Astrocyte of the spinal cord (primary cell): ENCODE data around the gene IRX6.

Experiments used
- DNase-seq: peaks from one replicate; pipeline ENCODE4 v3.0.0; 2011; ENCODE audit warnings: low read depth, low spot score
- H3K4me3 ChIP-seq: 2 replicates; pipeline ENCODE4 v1.5.1; 2011; ENCODE audit warnings: low read depth, mild to moderate bottlenecking, low read length, moderate library complexity
- CTCF ChIP-seq: IDR thresholded peaks from 2 replicates; pipeline ENCODE4 v1.5.1; 2012; ENCODE audit warnings: low read depth, mild to moderate bottlenecking, low read length, inconsistent platforms
- in situ Hi-C: cut with HindIII; loops from 2 replicates; pipeline ENCODE4 v1.10.0; 2017; ENCODE audit warnings: low sequenced_read_pairs

The IRX6 gene

GRCh38 chr16:55376567-55377167 lies 52.7 kb downstream of the IRX6 start:
- TF ChIP-seq CTCF = no peak
- DNase-seq = no peak
- no peak overlapping the region for H3K4me3 ChIP-seq
- in situ Hi-C loops = no loop called here

GRCh38 chr16:55377840-55378239 lies 53.8 kb downstream of the IRX6 start:
- H3K4me3 ChIP-seq = no peak overlapping the region
- no peak for TF ChIP-seq CTCF
- DNase-seq = no peak
- in situ Hi-C loops = no loop called here

GRCh38 chr16:55378616-55379015 lies 54.6 kb downstream of the IRX6 start:
- DNase-seq = no peak
- TF ChIP-seq CTCF = no peak
- in situ Hi-C loops = no loop called here
- H3K4me3 ChIP-seq = no peak overlapping the region

GRCh38 chr16:55379371-55379770 lies 55.4 kb downstream of the IRX6 start:
- no peak for DNase-seq
- in situ Hi-C loops = no loop called here
- TF ChIP-seq CTCF = no peak
- no peak overlapping the region for H3K4me3 ChIP-seq

GRCh38 chr16:55379876-55380390 lies 55.9 kb downstream of the IRX6 start:
- H3K4me3 ChIP-seq = no peak overlapping the region
- DNase-seq = no peak
- TF ChIP-seq CTCF = no peak
- in situ Hi-C loops = no loop called here
